Liver (tissue), 9 donors: ENCODE results near the gene NXPE3. TPM values are rescaled to one million over a fixed set of nuclear protein-coding genes. Genes with fewer than 3 reads are reported as not detected.

ENCODE experiments used
- DNase-seq: peaks from one replicate; pipeline ENCODE4 v3.0.0-alpha.2; 2017; ENCODE audit warnings: low spot score
- H3K27ac ChIP-seq, 2 donors: one replicate each; pipeline ENCODE4 v1.7.0; 2013; ENCODE audit warnings: inconsistent platforms in 2 of 2, low read length in 2 of 2, control low read depth in 1 of 2, low read depth in 1 of 2, mild to moderate bottlenecking in 1 of 2
- H3K27me3 ChIP-seq, 4 donors: one replicate each; pipeline versions ENCODE4 v1.6.1 to v1.7.0; 2013; ENCODE audit warnings: low read length in 3 of 4, inconsistent platforms in 1 of 4, mild to moderate bottlenecking in 1 of 4, moderate library complexity in 1 of 4; ENCODE audit not compliant: control insufficient read depth in 4 of 4, insufficient read depth in 4 of 4
- H3K36me3 ChIP-seq, 4 donors: one replicate each; pipeline versions ENCODE4 v1.6.1 to v1.7.0; 2013; ENCODE audit warnings: low read length in 3 of 4, mild to moderate bottlenecking in 3 of 4, low read depth in 1 of 4, moderate library complexity in 1 of 4; ENCODE audit not compliant: control insufficient read depth in 4 of 4, insufficient read depth in 3 of 4
- H3K4me1 ChIP-seq, 4 donors: one replicate each; pipeline versions ENCODE4 v1.6.1 to v1.7.0; 2013; ENCODE audit warnings: low read length in 3 of 4, mild to moderate bottlenecking in 3 of 4, moderate library complexity in 1 of 4; ENCODE audit not compliant: control insufficient read depth in 4 of 4, insufficient read depth in 4 of 4
- H3K4me3 ChIP-seq, 3 donors: one replicate each; pipeline versions ENCODE4 v1.6.1 to v1.7.0; 2013; ENCODE audit warnings: low read length in 3 of 3, control low read depth in 1 of 3, low read depth in 1 of 3, mild to moderate bottlenecking in 1 of 3
- H3K9ac ChIP-seq, 2 donors: one replicate each; pipeline ENCODE4 v1.7.0; 2013; ENCODE audit warnings: low read length in 2 of 2, mild to moderate bottlenecking in 2 of 2, moderate library complexity in 2 of 2, control low read depth in 1 of 2, low read depth in 1 of 2
- H3K9me3 ChIP-seq, 4 donors: one replicate each; pipeline versions ENCODE4 v1.6.1 to v1.7.0; 2013; ENCODE audit warnings: low read length in 3 of 4; ENCODE audit not compliant: control insufficient read depth in 4 of 4
- ATF3 ChIP-seq: IDR thresholded peaks from 2 replicates; pipeline ENCODE4 v1.6.1; 2016; ENCODE audit warnings: antibody characterized with exemption
- CTCF ChIP-seq: fragments of 150-350 bp; IDR thresholded peaks from 2 replicates; pipeline ENCODE4 v1.5.1; 2017; ENCODE audit warnings: improper control_type of control experiment, low read depth, low read length; ENCODE audit not compliant: missing input control
- EGR1 ChIP-seq, 2 donors: IDR thresholded peaks; 2 replicates each; pipeline ENCODE4 v1.6.1; 2016 to 2018; ENCODE audit warnings: antibody characterized with exemption in 2 of 2, low read depth in 2 of 2
- FOXA1 ChIP-seq: IDR thresholded peaks from 2 replicates; pipeline ENCODE4 v1.6.1; 2016; ENCODE audit warnings: antibody characterized with exemption
- FOXA2 ChIP-seq: IDR thresholded peaks from 2 replicates; pipeline ENCODE4 v1.6.1; 2016; ENCODE audit warnings: antibody characterized with exemption
- GABPA ChIP-seq, 2 donors: IDR thresholded peaks in 1 of 2; conservative IDR thresholded peaks in 1 of 2; 2 replicates each; pipeline ENCODE4 v1.6.1; 2016; ENCODE audit warnings: antibody characterized with exemption in 2 of 2, mild to moderate bottlenecking in 1 of 2, moderate library complexity in 1 of 2
- HNF4A ChIP-seq, 2 donors: conservative IDR thresholded peaks; 2 replicates each; pipeline ENCODE4 v1.6.1; 2016; ENCODE audit warnings: antibody characterized with exemption in 2 of 2, mild to moderate bottlenecking in 2 of 2
- HNF4G ChIP-seq: IDR thresholded peaks from 2 replicates; pipeline ENCODE4 v1.6.1; 2016; ENCODE audit warnings: antibody characterized with exemption
- JUND ChIP-seq, 2 donors: IDR thresholded peaks; 2 replicates each; pipeline ENCODE4 v1.6.1; 2016; ENCODE audit warnings: antibody characterized with exemption in 2 of 2
- MAX ChIP-seq: IDR thresholded peaks from 2 replicates; pipeline ENCODE4 v1.6.1; 2016; ENCODE audit warnings: antibody characterized with exemption
- NR2F2 ChIP-seq: IDR thresholded peaks from 2 replicates; pipeline ENCODE4 v1.6.1; 2016; ENCODE audit warnings: antibody characterized with exemption
- RAD21 ChIP-seq, 2 donors: IDR thresholded peaks; 2 replicates each; pipeline ENCODE4 v1.6.1; 2016; ENCODE audit warnings: antibody characterized with exemption in 2 of 2, mild to moderate bottlenecking in 2 of 2
- REST ChIP-seq: IDR thresholded peaks from 2 replicates; pipeline ENCODE4 v1.6.1; 2016; ENCODE audit warnings: antibody characterized with exemption, mild to moderate bottlenecking
- RXRA ChIP-seq, 2 donors: IDR thresholded peaks; 2 replicates each; pipeline ENCODE4 v1.6.1; 2017 to 2018; ENCODE audit warnings: antibody characterized with exemption in 2 of 2, mild to moderate bottlenecking in 1 of 2
- SP1 ChIP-seq: IDR thresholded peaks from 2 replicates; pipeline ENCODE4 v1.6.1; 2018; ENCODE audit warnings: antibody characterized with exemption, mild to moderate bottlenecking
- TAF1 ChIP-seq: conservative IDR thresholded peaks from 2 replicates; pipeline ENCODE4 v1.6.1; 2016; ENCODE audit warnings: antibody characterized with exemption, mild to moderate bottlenecking
- YY1 ChIP-seq: IDR thresholded peaks from 2 replicates; pipeline ENCODE4 v1.6.1; 2016; ENCODE audit warnings: antibody characterized with exemption, mild to moderate bottlenecking
- ZBTB33 ChIP-seq: IDR thresholded peaks from 2 replicates; pipeline ENCODE4 v1.6.1; 2016; ENCODE audit warnings: antibody characterized with exemption
- polyA plus RNA-seq, 2 donors: library from polyadenylated mRNA; stranded (reverse) in 1 of 2; unstranded in 1 of 2; fragments of 200-250 nt in 1 of 2; fragments of >200 nt in 1 of 2; fragmentation: Nextera tagmentation in 1 of 2; extraction: Ambion mirVana in 1 of 2; gene quantifications; one replicate each; pipeline versions ENCODE4 v1.2.1 to v1.2.3, GENCODE V29; 2013 to 2015
- total RNA-seq, 2 donors: library from RNA; depleted of rRNA; stranded (reverse); fragments of >200 nt; gene quantifications; one replicate each; pipeline ENCODE4 v1.2.3, GENCODE V29; 2014
- donor health status: healthy.
- donor health status: healthy.
- donor health status: healthy.
- donor health status: healthy.
- donor health status: healthy.

The NXPE3 gene
- total and polyA plus RNA-seq, 4 donors: 1.1 to 2.7 (median 1.7) TPM

- no peaks in the 10 kb centered on the region for H3K9me3 ChIP-seq
- no peak for TF ChIP-seq YY1
- no peak for TF ChIP-seq SP1
- no peak for TF ChIP-seq GABPA (IDR thresholded peaks at IDR 0.05 in 1 of 2, conservative IDR thresholded peaks at IDR 0.05 in 1 of 2)
- TF ChIP-seq RAD21 (IDR thresholded peaks at IDR 0.05): no peak
- TF ChIP-seq HNF4G: no peak
- TF ChIP-seq MAX: no peak
- TF ChIP-seq NR2F2: no peak
- no peak for TF ChIP-seq JUND (IDR thresholded peaks at IDR 0.05)
- no peak for TF ChIP-seq FOXA1
- no peak for TF ChIP-seq RXRA (IDR thresholded peaks at IDR 0.05)
- TF ChIP-seq EGR1 (IDR thresholded peaks at IDR 0.05; ENCODE audit: low read depth in 2 of 2): no peak
- TF ChIP-seq CTCF: no peak
- no peak for TF ChIP-seq ATF3
- TF ChIP-seq HNF4A (conservative IDR thresholded peaks at IDR 0.05): no peak
- no peak for TF ChIP-seq ZBTB33
- TF ChIP-seq REST: no peak
- TF ChIP-seq FOXA2: no peak
- no peak for TF ChIP-seq TAF1
- no peaks in the 10 kb centered on the region for H3K36me3 ChIP-seq
- H3K9ac ChIP-seq: no peak overlapping the region
- no peak overlapping the region for H3K4me3 ChIP-seq
- no peak overlapping the region for H3K27ac ChIP-seq
- no peak for DNase-seq
- H3K27me3 ChIP-seq: no peaks in the 10 kb centered on the region
- peaks cover 0 to 19% (median 14%) of the 10 kb centered on the region in 4 donors for H3K4me1 ChIP-seq
Observed at GRCh38 chr3:101812895-101813294, 33.9 kb downstream of the NXPE3 start.
